Measurements from ENCODE around the gene DHX40.

DNA sequence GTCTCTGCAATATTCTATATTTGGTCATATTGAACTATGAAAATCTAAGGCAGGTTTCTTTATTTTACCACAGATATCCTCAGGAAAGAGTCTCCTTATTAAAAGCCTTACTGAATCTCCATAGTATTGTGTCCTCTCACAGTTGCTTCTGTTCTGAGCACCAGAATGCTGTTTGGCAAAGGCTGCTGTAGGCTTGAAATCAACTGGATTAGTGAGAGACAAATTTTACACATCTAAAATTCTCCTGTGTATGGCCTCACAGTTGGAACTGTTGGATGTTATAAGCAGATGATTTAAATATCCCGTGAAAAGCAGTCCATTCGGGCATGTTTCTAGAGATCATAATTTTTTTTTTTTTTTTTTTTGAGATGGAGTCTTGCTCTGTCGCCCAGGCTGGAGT, 63.8 kb downstream of the DHX40 start:
- TF ChIP-seq CTCF (IDR thresholded peaks at IDR 0.05), result no peak
- no peak for TF ChIP-seq POLR2AphosphoS5 (IDR thresholded peaks at IDR 0.05; ENCODE audit: low read depth, low read length)
- TF ChIP-seq, protein P1, sequence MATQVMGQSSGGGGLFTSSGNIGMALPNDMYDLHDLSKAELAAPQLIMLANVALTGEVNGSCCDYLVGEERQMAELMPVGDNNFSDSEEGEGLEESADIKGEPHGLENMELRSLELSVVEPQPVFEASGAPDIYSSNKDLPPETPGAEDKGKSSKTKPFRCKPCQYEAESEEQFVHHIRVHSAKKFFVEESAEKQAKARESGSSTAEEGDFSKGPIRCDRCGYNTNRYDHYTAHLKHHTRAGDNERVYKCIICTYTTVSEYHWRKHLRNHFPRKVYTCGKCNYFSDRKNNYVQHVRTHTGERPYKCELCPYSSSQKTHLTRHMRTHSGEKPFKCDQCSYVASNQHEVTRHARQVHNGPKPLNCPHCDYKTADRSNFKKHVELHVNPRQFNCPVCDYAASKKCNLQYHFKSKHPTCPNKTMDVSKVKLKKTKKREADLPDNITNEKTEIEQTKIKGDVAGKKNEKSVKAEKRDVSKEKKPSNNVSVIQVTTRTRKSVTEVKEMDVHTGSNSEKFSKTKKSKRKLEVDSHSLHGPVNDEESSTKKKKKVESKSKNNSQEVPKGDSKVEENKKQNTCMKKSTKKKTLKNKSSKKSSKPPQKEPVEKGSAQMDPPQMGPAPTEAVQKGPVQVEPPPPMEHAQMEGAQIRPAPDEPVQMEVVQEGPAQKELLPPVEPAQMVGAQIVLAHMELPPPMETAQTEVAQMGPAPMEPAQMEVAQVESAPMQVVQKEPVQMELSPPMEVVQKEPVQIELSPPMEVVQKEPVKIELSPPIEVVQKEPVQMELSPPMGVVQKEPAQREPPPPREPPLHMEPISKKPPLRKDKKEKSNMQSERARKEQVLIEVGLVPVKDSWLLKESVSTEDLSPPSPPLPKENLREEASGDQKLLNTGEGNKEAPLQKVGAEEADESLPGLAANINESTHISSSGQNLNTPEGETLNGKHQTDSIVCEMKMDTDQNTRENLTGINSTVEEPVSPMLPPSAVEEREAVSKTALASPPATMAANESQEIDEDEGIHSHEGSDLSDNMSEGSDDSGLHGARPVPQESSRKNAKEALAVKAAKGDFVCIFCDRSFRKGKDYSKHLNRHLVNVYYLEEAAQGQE (IDR thresholded peaks at IDR 0.05; ENCODE audit: insufficient read depth in 1 of 2, low read depth in 2 of 2, low read length in 1 of 2), result no peak
- no peak for TF ChIP-seq SIN3A (IDR thresholded peaks at IDR 0.05; ENCODE audit: borderline replicate concordance, insufficient read depth, low read depth, low read length)
